Nephron progenitor cell (in vitro differentiated cells): Measurements from ENCODE around the gene MEF2B.
A peak's percentile ranks its signal among the peaks of the same experiment; 100 is the strongest.
"Not testable (repeated sequence)": the region's sequence is repeated elsewhere in the genome, so short reads cannot be mapped to it uniquely, and the experiment has no call there.

ENCODE experiments used
- DNase-seq: peaks from one replicate; pipeline ENCODE4 v3.0.0; 2021
- H3K27ac Mint-ChIP-seq: 2 replicates; pipeline ENCODE4 v1.8.0; 2021; ENCODE audit warnings: mild to moderate bottlenecking, moderate library complexity, mixed read lengths
- H3K27me3 Mint-ChIP-seq: 2 replicates; pipeline ENCODE4 v1.8.0; 2021; ENCODE audit warnings: mild to moderate bottlenecking, low read depth, mixed read lengths; ENCODE audit not compliant: poor library complexity
- H3K36me3 Mint-ChIP-seq: 2 replicates; pipeline ENCODE4 v1.8.0; 2021; ENCODE audit warnings: low read depth, mixed read lengths
- H3K4me1 Mint-ChIP-seq: 2 replicates; pipeline ENCODE4 v1.8.0; 2021; ENCODE audit warnings: mixed read lengths
- H3K4me3 Mint-ChIP-seq: 2 replicates; pipeline ENCODE4 v1.8.0; 2021; ENCODE audit warnings: mild to moderate bottlenecking, moderate library complexity, mixed read lengths
- H3K9me3 Mint-ChIP-seq: 2 replicates; pipeline ENCODE4 v1.8.0; 2021; ENCODE audit warnings: mild to moderate bottlenecking, moderate library complexity, mixed read lengths
- CTCF ChIP-seq: fragments of 200-600 bp; sonication (generic); IDR thresholded peaks from 2 replicates; pipeline ENCODE4 v1.5.0; 2021; ENCODE audit warnings: antibody characterized with exemption

The MEF2B gene

GRCh38 chr19:19138109-19138981 is 31.7 kb downstream of the MEF2B start, which contains the start of gene TMEM161A:
Gene TMEM161A (minus strand): TSS chr19:19138478. CDS start chr19:19138428, 50 bp downstream.
- peaks cover 33% of the 10 kb centered on the region for H3K27me3 Mint-ChIP-seq
- peak within 1 kb of the TSS; percentile 97 for H3K4me3 Mint-ChIP-seq
- H3K4me1 Mint-ChIP-seq = peaks cover 31% of the 10 kb centered on the region

GRCh38 chr19:19137556-19138108 is 32.4 kb downstream of the MEF2B start:
- Mint-ChIP-seq H3K27me3 (peaks cover 26% of the 10 kb centered on the region), H3K36me3 (peaks cover 14% of the 10 kb centered on the region), H3K4me1 (peaks cover 31% of the 10 kb centered on the region), H3K4me3 (peak overlapping the region; percentile 97), H3K27ac (no peak overlapping the region), H3K9me3 (peaks cover 5% of the 10 kb centered on the region)
- TF ChIP-seq CTCF = no peak
- no peak for DNase-seq

More at GRCh38 chr19:19138109-19138981, 31.7 kb downstream of the MEF2B start, which contains the start of gene TMEM161A:
- Mint-ChIP-seq H3K9me3 (peaks cover 2% of the 10 kb centered on the region), H3K27ac (peak within 1 kb of the TSS; percentile 89), H3K36me3 (peaks cover 7% of the 10 kb centered on the region)
- TF ChIP-seq CTCF = no peak
- peak; percentile 98 for DNase-seq

GRCh38 chr19:19135713-19136112 is 34.4 kb downstream of the MEF2B start:
- not testable (repeated sequence) for H3K4me3 Mint-ChIP-seq, H3K27me3 Mint-ChIP-seq, DNase-seq, H3K27ac Mint-ChIP-seq
- H3K9me3 Mint-ChIP-seq = peaks cover 15% of the 10 kb centered on the region
- peaks cover 30% of the 10 kb centered on the region for H3K36me3 Mint-ChIP-seq
- peaks cover 27% of the 10 kb centered on the region for H3K4me1 Mint-ChIP-seq

DNA sequence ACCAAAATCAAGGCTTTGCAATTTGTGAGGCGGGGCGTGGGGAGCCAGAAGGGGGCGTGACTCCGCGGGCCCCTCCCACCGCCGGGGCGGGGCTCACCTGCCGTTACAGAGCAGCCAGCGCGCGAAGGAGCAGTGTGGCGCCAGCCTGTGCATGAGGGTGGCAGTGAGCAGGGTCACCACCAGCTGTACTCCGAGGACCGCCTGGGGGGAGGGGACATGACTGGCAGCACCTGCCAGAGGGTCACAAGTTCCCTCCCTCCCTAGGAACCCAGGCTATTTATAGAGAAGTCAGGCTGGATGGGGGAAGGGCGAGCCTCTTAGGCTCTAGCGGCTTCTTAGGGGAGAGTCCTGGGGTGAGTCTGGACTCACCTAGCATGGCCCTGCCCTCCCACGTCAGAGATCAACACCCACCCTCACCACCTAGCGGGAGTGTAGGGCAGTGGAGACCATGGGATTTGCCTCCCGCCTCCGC is 35.3 kb downstream of the MEF2B start:
- no peak for TF ChIP-seq CTCF
- H3K4me1 Mint-ChIP-seq = peaks cover 27% of the 10 kb centered on the region
- DNase-seq = peak; percentile 54
- H3K36me3 Mint-ChIP-seq = peaks cover 39% of the 10 kb centered on the region
- H3K27ac Mint-ChIP-seq = no peak overlapping the region
- peaks cover 3% of the 10 kb centered on the region for H3K27me3 Mint-ChIP-seq
- peaks cover 15% of the 10 kb centered on the region for H3K9me3 Mint-ChIP-seq
- no peak overlapping the region for H3K4me3 Mint-ChIP-seq

GRCh38 chr19:19133985-19134384 is 36.1 kb downstream of the MEF2B start:
- H3K36me3 Mint-ChIP-seq = peaks cover 47% of the 10 kb centered on the region
- peaks cover 19% of the 10 kb centered on the region for H3K9me3 Mint-ChIP-seq
- no peak overlapping the region for H3K27ac Mint-ChIP-seq
- peaks cover 27% of the 10 kb centered on the region for H3K4me1 Mint-ChIP-seq
- no peak overlapping the region for H3K4me3 Mint-ChIP-seq
- no peak for DNase-seq
- TF ChIP-seq CTCF = no peak
- H3K27me3 Mint-ChIP-seq = peaks cover 3% of the 10 kb centered on the region

- Mint-ChIP-seq H3K36me3 (peaks cover 56% of the 10 kb centered on the region), H3K9me3 (peaks cover 25% of the 10 kb centered on the region), H3K4me3 (no peak overlapping the region), H3K27ac (no peak overlapping the region), H3K4me1 (peaks cover 19% of the 10 kb centered on the region), H3K27me3 (peaks cover 3% of the 10 kb centered on the region)
- TF ChIP-seq CTCF = no peak
- DNase-seq = no peak
Observed at GRCh38 chr19:19132912-19133311, 37.2 kb downstream of the MEF2B start.
